ENCODE results near the gene CDH11. TPM values are rescaled to one million over a fixed set of nuclear protein-coding genes. Genes with fewer than 3 reads are reported as not detected.

CDH11 gene, protein sequence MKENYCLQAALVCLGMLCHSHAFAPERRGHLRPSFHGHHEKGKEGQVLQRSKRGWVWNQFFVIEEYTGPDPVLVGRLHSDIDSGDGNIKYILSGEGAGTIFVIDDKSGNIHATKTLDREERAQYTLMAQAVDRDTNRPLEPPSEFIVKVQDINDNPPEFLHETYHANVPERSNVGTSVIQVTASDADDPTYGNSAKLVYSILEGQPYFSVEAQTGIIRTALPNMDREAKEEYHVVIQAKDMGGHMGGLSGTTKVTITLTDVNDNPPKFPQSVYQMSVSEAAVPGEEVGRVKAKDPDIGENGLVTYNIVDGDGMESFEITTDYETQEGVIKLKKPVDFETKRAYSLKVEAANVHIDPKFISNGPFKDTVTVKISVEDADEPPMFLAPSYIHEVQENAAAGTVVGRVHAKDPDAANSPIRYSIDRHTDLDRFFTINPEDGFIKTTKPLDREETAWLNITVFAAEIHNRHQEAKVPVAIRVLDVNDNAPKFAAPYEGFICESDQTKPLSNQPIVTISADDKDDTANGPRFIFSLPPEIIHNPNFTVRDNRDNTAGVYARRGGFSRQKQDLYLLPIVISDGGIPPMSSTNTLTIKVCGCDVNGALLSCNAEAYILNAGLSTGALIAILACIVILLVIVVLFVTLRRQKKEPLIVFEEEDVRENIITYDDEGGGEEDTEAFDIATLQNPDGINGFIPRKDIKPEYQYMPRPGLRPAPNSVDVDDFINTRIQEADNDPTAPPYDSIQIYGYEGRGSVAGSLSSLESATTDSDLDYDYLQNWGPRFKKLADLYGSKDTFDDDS
- total RNA-seq = 27.7 and 70.6 TPM in 2 replicates

DNA sequence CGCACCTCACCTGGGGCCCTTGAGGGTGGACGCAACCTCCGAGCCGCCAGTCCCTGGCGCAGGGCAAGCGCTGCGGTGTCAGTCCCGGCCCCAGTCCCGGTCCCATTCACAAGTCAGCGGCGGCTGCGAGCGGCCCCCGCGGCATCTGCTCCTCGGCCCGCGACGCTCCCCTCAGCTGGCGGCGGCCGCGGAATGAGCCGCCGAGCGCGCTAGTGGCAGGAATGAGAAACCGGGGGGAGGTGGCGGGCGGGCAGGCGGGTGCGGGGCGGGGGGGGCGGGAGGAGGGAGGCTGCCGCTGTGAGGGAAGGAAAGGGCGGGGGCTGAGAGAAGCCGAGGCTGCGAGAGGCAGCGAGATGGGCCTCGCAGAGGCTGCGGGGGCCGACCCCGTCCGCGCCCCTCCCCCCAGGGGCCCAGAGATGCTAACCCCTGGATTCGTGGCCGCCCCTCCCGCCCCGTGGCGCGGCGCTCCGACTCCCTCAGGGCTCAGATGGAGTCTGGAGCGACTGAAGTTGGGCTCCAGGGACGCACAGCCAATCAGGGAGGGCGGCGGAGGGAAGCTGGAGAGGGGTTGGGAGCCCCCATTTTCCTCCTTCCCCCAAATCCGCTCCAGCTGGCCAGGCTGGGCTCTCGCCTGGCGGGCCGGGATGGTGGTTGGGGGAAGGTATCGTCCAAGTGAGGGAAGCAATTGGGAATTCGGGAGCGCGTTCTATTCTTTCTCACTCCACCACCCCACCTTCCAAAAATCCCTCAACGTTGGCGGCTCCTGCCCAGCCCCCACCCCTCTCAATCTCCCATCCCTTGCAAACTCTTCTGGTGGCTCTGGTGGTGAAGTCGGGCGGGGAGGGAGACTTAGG lies at the start of gene CDH11:
TSS of gene CDH11 (minus strand) at position 194 of the 854 bp plus-strand sequence. CDS start 117,194 bp downstream, outside the sequence.

Data from tracheal epithelial cell (primary cell).